Parietal lobe (tissue), 1 donor: Measurements from ENCODE around the gene HJURP. TPM values are rescaled to one million over a fixed set of nuclear protein-coding genes. Genes with fewer than 3 reads are reported as not detected.

Source experiments
- total RNA-seq: library from RNA; depleted of rRNA; stranded (reverse); fragments of >200 nt; gene quantifications from one replicate; pipeline ENCODE4 v1.2.3, GENCODE V29; 2014

HJURP gene
- 3.8 TPM for total RNA-seq

GRCh38 chr2:233854241-233854981, at the start of gene HJURP:
TSS of gene HJURP (minus strand) at chr2:233854535. CDS start at chr2:233854500, 35 bp downstream.

DNA sequence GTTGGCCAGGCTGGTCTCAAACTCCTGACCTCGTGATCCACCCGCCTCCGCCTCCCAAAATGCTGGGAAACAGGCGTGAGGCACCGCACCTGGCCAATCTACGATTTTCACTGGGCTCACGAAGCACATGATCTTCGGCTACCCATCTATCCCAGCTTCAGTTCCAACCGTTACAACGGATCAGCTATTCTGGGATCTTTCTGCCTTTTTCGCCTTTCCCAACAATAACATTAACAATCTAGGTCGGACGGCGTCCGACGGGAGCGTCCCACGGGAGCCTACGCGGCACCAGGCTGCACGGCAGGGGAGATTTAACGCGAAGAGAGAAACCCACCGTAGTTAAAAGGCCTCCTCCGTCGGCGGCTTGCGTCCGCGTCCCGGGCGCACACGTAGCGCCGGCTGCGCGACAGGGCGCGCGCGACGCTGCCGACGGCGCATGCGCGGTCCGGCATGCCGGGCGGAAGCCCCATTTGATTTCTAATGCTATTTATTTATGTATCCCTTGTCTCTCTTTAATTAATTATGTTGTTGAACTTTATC, 13.7 kb upstream of the HJURP start, which contains the start of gene MSL3B:
TSS of gene MSL3B (minus strand) at position 394 of the 540 bp plus-strand sequence.

Other genes with a start within 250 kb of the HJURP start
- not detected for gene UGT1A8, start 236.9 kb downstream of the HJURP start, total RNA-seq
- not detected for gene UGT1A10, start 218.1 kb downstream of the HJURP start, total RNA-seq
- gene UGT1A9, start 182.6 kb downstream of the HJURP start, total RNA-seq: not detected
- not detected for gene UGT1A7, start 172.6 kb downstream of the HJURP start, total RNA-seq
- gene UGT1A6, start 161.6 kb downstream of the HJURP start, total RNA-seq: not detected
- not detected for gene UGT1A5, start 141.6 kb downstream of the HJURP start, total RNA-seq
- not detected for gene UGT1A4, start 135.8 kb downstream of the HJURP start, total RNA-seq
- not detected for gene UGT1A3, start 125.5 kb downstream of the HJURP start, total RNA-seq
- not detected for gene UGT1A1, start 94.3 kb downstream of the HJURP start, total RNA-seq
- gene MROH2A, start 76.2 kb downstream of the HJURP start, total RNA-seq: not detected
- not detected for gene TRPM8, start 62.8 kb upstream of the HJURP start, total RNA-seq
- gene SPP2, start 196.2 kb upstream of the HJURP start, total RNA-seq: not detected